ENCODE data around the gene NPHP3.

Gene NPHP3

GRCh38 chr3:132703733-132704132, 18.5 kb downstream of the NPHP3 start:
- Histone ChIP-seq H3K36me3 (ENCODE audit: control insufficient read depth in 2 of 2, insufficient read depth in 1 of 2, low read length in 2 of 2) (peaks cover 17 to 78% of the 10 kb centered on the region in 2 experiments), H3K9me3 (ENCODE audit: control insufficient read depth, insufficient read depth, low read depth, low read length) (no peaks in the 10 kb centered on the region), H3K4me1 (ENCODE audit: control insufficient read depth, insufficient read depth, low read length) (no peaks in the 10 kb centered on the region), H3K4me3 (ENCODE audit: low read depth, low read length) (no peak overlapping the region), H3K27ac (ENCODE audit: extremely low read depth, low read depth, low read length) (no peak overlapping the region)
- ChIA-PET POLR2A (no interaction called here), CTCF (no interaction called here)
- TF ChIP-seq SCRT2 (tag by site-specific recombination; IDR thresholded peaks at IDR 0.05) (no peak), ZBTB26 (tag by site-specific recombination; optimal IDR thresholded peaks at IDR 0.05) (no peak), ZNF645 (tag by site-specific recombination; IDR thresholded peaks at IDR 0.05) (no peak), ZNF311 (tag by site-specific recombination; IDR thresholded peaks at IDR 0.05; ENCODE audit: borderline replicate concordance) (no peak), KLF10 (tag by site-specific recombination; IDR thresholded peaks at IDR 0.05) (no peak), ZNF18 (tag by site-specific recombination; IDR thresholded peaks at IDR 0.05) (no peak), ZNF76 (tag by site-specific recombination; IDR thresholded peaks at IDR 0.05; ENCODE audit: borderline replicate concordance, low read depth) (no peak), ZNF23 (tag by site-specific recombination; IDR thresholded peaks at IDR 0.05; ENCODE audit: borderline replicate concordance) (no peak)

GRCh38 chr3:132695422-132695821, 26.8 kb downstream of the NPHP3 start:
- TF ChIP-seq ZBTB6 (tag by site-specific recombination; IDR thresholded peaks at IDR 0.05) (no peak), ZNF600 (tag by site-specific recombination; IDR thresholded peaks at IDR 0.05) (no peak), ZNF19 (tag by site-specific recombination; IDR thresholded peaks at IDR 0.05; ENCODE audit: low read depth) (no peak), KLF7 (tag by site-specific recombination; IDR thresholded peaks at IDR 0.05; ENCODE audit: borderline replicate concordance) (no peak), ZNF292 (tag by site-specific recombination; IDR thresholded peaks at IDR 0.05; ENCODE audit: borderline replicate concordance, low read depth) (no peak), ZNF239 (tag by site-specific recombination; IDR thresholded peaks at IDR 0.05) (no peak)
- peaks cover 12 to 77% of the 10 kb centered on the region in 2 experiments for H3K36me3 ChIP-seq (ENCODE audit: control insufficient read depth in 2 of 2, insufficient read depth in 1 of 2, low read length in 2 of 2)
- no peaks in the 10 kb centered on the region for H3K9me3 ChIP-seq (ENCODE audit: control insufficient read depth, insufficient read depth, low read depth, low read length)
- ChIA-PET POLR2A (no interaction called here), CTCF (no interaction called here)
- H3K27ac ChIP-seq (ENCODE audit: extremely low read depth, low read depth, low read length): no peak overlapping the region
- H3K4me1 ChIP-seq (ENCODE audit: control insufficient read depth, insufficient read depth, low read length): no peaks in the 10 kb centered on the region
- H3K4me3 ChIP-seq (ENCODE audit: low read depth, low read length): no peak overlapping the region

- TF ChIP-seq PRDM6 (tag by site-specific recombination; IDR thresholded peaks at IDR 0.05) (peak; percentile 57), ZNF677 (tag by site-specific recombination; IDR thresholded peaks at IDR 0.05) (no peak), ZNF501 (tag by site-specific recombination; IDR thresholded peaks at IDR 0.05) (no peak)
These were observed 27.2 kb downstream of the NPHP3 start for GRCh38 chr3:132694991-132695390.

More at GRCh38 chr3:132694991-132695390, 27.2 kb downstream of the NPHP3 start:
- no peaks in the 10 kb centered on the region for H3K4me1 ChIP-seq (ENCODE audit: control insufficient read depth, insufficient read depth, low read length)
- no peak overlapping the region for H3K4me3 ChIP-seq (ENCODE audit: low read depth, low read length)
- no peak overlapping the region for H3K27ac ChIP-seq (ENCODE audit: extremely low read depth, low read depth, low read length)
- H3K36me3 ChIP-seq (ENCODE audit: control insufficient read depth in 2 of 2, insufficient read depth in 1 of 2, low read length in 2 of 2): peaks cover 12 to 77% of the 10 kb centered on the region in 2 experiments
- ChIA-PET POLR2A (no interaction called here), CTCF (no interaction called here)
- H3K9me3 ChIP-seq (ENCODE audit: control insufficient read depth, insufficient read depth, low read depth, low read length): no peaks in the 10 kb centered on the region
